ENCODE results near the gene MRPL32. TPM values are rescaled to one million over a fixed set of nuclear protein-coding genes. Genes with fewer than 3 reads are reported as not detected.

The MRPL32 gene
- total RNA-seq, 1 experiment from 2014 or later, result 102 TPM

- peaks cover 39% of the 10 kb centered on the region for H3K36me3 ChIP-seq (ENCODE audit: insufficient read depth, low read length, poor library complexity, severe bottlenecking)
- H3K9me3 ChIP-seq (ENCODE audit: low read depth, low read length, poor library complexity, severe bottlenecking), result no peaks in the 10 kb centered on the region
- ChIA-PET CTCF (no interaction called here), POLR2A (ENCODE audit: low non-redundant PET) (no interaction called here)
- H3K27ac ChIP-seq (ENCODE audit: low read depth, low read length, poor library complexity, severe bottlenecking), result no peak overlapping the region
- DNase-seq (ENCODE audit: low spot score), result no peak
- intact Hi-C loops (cut with micrococcal nuclease; ENCODE audit: unreplicated experiment), result loop anchor here (2.0 to 5.0 kb wide), 4 partner anchors 173 to 898 kb away; partner anchors contain the start of gene HECW1
- no peak for TF ChIP-seq CTCF (conservative IDR thresholded peaks at IDR 0.05; ENCODE audit: low read depth, low read length)
- no peak for TF ChIP-seq EZH2 (IDR thresholded peaks at IDR 0.05; ENCODE audit: borderline replicate concordance, low read depth, low read length, poor library complexity, severe bottlenecking)
- H3K27me3 ChIP-seq (replicated peaks; ENCODE audit: insufficient read depth, low read depth, low read length, poor library complexity), result no peaks in the 10 kb centered on the region
- H3K4me3 ChIP-seq (ENCODE audit: low read depth, low read length, poor library complexity, severe bottlenecking), result no peak overlapping the region
- BruUV-seq (replicated peaks), result no TSS peak
- no peaks in the 10 kb centered on the region for H3K4me1 ChIP-seq (ENCODE audit: insufficient read depth, low read length, poor library complexity, severe bottlenecking)
Measured at GRCh38 chr7:42939457-42940240, 7.5 kb downstream of the MRPL32 start.

- ChIA-PET CTCF (interaction anchor here (0.6 to 1.4 kb wide), 7 partner anchors 10 to 781 kb away, joined by 3 to 7 read pairs (median 3); no protein-coding TSS in a partner anchor), POLR2A (ENCODE audit: low non-redundant PET) (no interaction called here)
- Histone ChIP-seq H3K4me1 (ENCODE audit: insufficient read depth, low read length, poor library complexity, severe bottlenecking) (no peaks in the 10 kb centered on the region), H3K4me3 (ENCODE audit: low read depth, low read length, poor library complexity, severe bottlenecking) (no peak overlapping the region), H3K9me3 (ENCODE audit: low read depth, low read length, poor library complexity, severe bottlenecking) (no peaks in the 10 kb centered on the region), H3K36me3 (ENCODE audit: insufficient read depth, low read length, poor library complexity, severe bottlenecking) (peaks cover 24% of the 10 kb centered on the region), H3K27me3 (replicated peaks; ENCODE audit: insufficient read depth, low read depth, low read length, poor library complexity) (no peaks in the 10 kb centered on the region), H3K27ac (ENCODE audit: low read depth, low read length, poor library complexity, severe bottlenecking) (no peak overlapping the region)
- no TSS peak for BruUV-seq (replicated peaks)
- TF ChIP-seq CTCF (conservative IDR thresholded peaks at IDR 0.05; ENCODE audit: low read depth, low read length) (peak; percentile 92), EZH2 (IDR thresholded peaks at IDR 0.05; ENCODE audit: borderline replicate concordance, low read depth, low read length, poor library complexity, severe bottlenecking) (no peak)
- DNase-seq (ENCODE audit: low spot score), result peak; percentile 85
- intact Hi-C loops (cut with micrococcal nuclease; ENCODE audit: unreplicated experiment), result loop anchor here (1.0 to 5.0 kb wide), 5 partner anchors 172 to 896 kb away; partner anchors contain the start of gene HECW1
Measured at GRCh38 chr7:42940985-42941847, 9.0 kb downstream of the MRPL32 start.

- Histone ChIP-seq H3K27me3 (replicated peaks; ENCODE audit: insufficient read depth, low read depth, low read length, poor library complexity) (no peaks in the 10 kb centered on the region), H3K4me3 (ENCODE audit: low read depth, low read length, poor library complexity, severe bottlenecking) (no peak overlapping the region), H3K27ac (ENCODE audit: low read depth, low read length, poor library complexity, severe bottlenecking) (no peak overlapping the region), H3K36me3 (ENCODE audit: insufficient read depth, low read length, poor library complexity, severe bottlenecking) (no peaks in the 10 kb centered on the region), H3K4me1 (ENCODE audit: insufficient read depth, low read length, poor library complexity, severe bottlenecking) (no peaks in the 10 kb centered on the region), H3K9me3 (ENCODE audit: low read depth, low read length, poor library complexity, severe bottlenecking) (no peaks in the 10 kb centered on the region)
- POLR2A ChIA-PET (ENCODE audit: low non-redundant PET), result interaction anchor here (0.7 kb wide), 1 partner anchor 464 kb away, joined by 4 read pairs; no protein-coding TSS in a partner anchor
- no TSS peak for BruUV-seq (replicated peaks)
- CTCF ChIA-PET, result interaction anchor here (0.6 to 0.9 kb wide), 2 partner anchors 370 to 494 kb away, joined by 3 read pairs; no protein-coding TSS in a partner anchor
- intact Hi-C loops (cut with micrococcal nuclease; ENCODE audit: unreplicated experiment), result no loop called here
- no peak for DNase-seq (ENCODE audit: low spot score)
- TF ChIP-seq CTCF (conservative IDR thresholded peaks at IDR 0.05; ENCODE audit: low read depth, low read length), result no peak
- no peak for TF ChIP-seq EZH2 (IDR thresholded peaks at IDR 0.05; ENCODE audit: borderline replicate concordance, low read depth, low read length, poor library complexity, severe bottlenecking)
Measured at GRCh38 chr7:42945821-42946626, 13.8 kb downstream of the MRPL32 start.

Measured in A673 (cell line).